HepG2 (cell line): ENCODE results near the gene UQCRC2. TPM values are rescaled to one million over a fixed set of nuclear protein-coding genes. Genes with fewer than 3 reads are reported as not detected.

Source experiments
- ARHGAP35 ChIP-seq: sonication (generic); formaldehyde crosslinking; IDR thresholded peaks from 2 replicates; pipeline ENCODE4 v1.9.0; 2022; ENCODE audit warnings: mild to moderate bottlenecking, inconsistent platforms, moderate library complexity, missing genetic modification reagents, borderline replicate concordance
- CTCF ChIP-seq: sonication (generic); formaldehyde crosslinking; IDR thresholded peaks from 2 replicates; pipeline ENCODE4 v1.5.0; 2020; ENCODE audit warnings: mild to moderate bottlenecking, missing genetic modification reagents, moderate library complexity
- FOXK2 ChIP-seq: fragments of 450-650 bp; IDR thresholded peaks from 2 replicates; pipeline ENCODE4 v1.6.1; 2016
- HIVEP1 ChIP-seq: sonication (generic); formaldehyde crosslinking; IDR thresholded peaks from 2 replicates; pipeline ENCODE4 v1.4.0; 2020; ENCODE audit warnings: mild to moderate bottlenecking, missing genetic modification reagents
- KAT7 ChIP-seq: IDR thresholded peaks from 2 replicates; pipeline ENCODE4 v1.6.1; 2018; ENCODE audit warnings: borderline replicate concordance, missing compliant biosample characterization
- KDM6A ChIP-seq: IDR thresholded peaks from 2 replicates; pipeline ENCODE4 v1.6.1; 2016; ENCODE audit warnings: low read depth
- MTA3 ChIP-seq: sonication (generic); formaldehyde crosslinking; IDR thresholded peaks from 2 replicates; pipeline ENCODE4 v1.4.0; 2020; ENCODE audit warnings: missing genetic modification reagents
- POGZ ChIP-seq: sonication (generic); formaldehyde crosslinking; IDR thresholded peaks from 2 replicates; pipeline ENCODE4 v1.4.0; 2020; ENCODE audit warnings: mild to moderate bottlenecking, missing genetic modification reagents
- REXO4 ChIP-seq: sonication (generic); formaldehyde crosslinking; IDR thresholded peaks from 2 replicates; pipeline ENCODE4 v1.8.0; 2022; ENCODE audit warnings: missing genetic modification reagents, mild to moderate bottlenecking, borderline replicate concordance
- SAP130 ChIP-seq: IDR thresholded peaks from 2 replicates; pipeline ENCODE4 v1.6.1; 2016; ENCODE audit warnings: low read depth
- SNAPC2 ChIP-seq: sonication (generic); formaldehyde crosslinking; IDR thresholded peaks from 2 replicates; pipeline ENCODE4 v1.8.1; 2022; ENCODE audit warnings: mild to moderate bottlenecking, missing genetic modification reagents
- TBL1XR1 ChIP-seq: fragments of 150-350 bp; IDR thresholded peaks from 2 replicates; pipeline ENCODE4 v1.6.1; 2014; ENCODE audit warnings: borderline replicate concordance, low read length; ENCODE audit not compliant: partially characterized antibody
- TEAD3 ChIP-seq: optimal IDR thresholded peaks from 2 replicates; pipeline ENCODE3; 2016; ENCODE audit warnings: borderline replicate concordance
- ZFP41 ChIP-seq: sonication (generic); formaldehyde crosslinking; IDR thresholded peaks from 2 replicates; pipeline ENCODE4 v1.4.0; 2020; ENCODE audit warnings: mild to moderate bottlenecking, missing genetic modification reagents, borderline replicate concordance
- ZGPAT ChIP-seq: IDR thresholded peaks from 2 replicates; pipeline ENCODE4 v1.6.1; 2016; ENCODE audit warnings: mild to moderate bottlenecking
- ZKSCAN1 ChIP-seq: fragments of 150-350 bp; IDR thresholded peaks from 2 replicates; pipeline ENCODE4 v1.6.1; 2014; ENCODE audit warnings: low read length
- ZNF335 ChIP-seq: sonication (generic); formaldehyde crosslinking; IDR thresholded peaks from 2 replicates; pipeline ENCODE4 v1.4.0; 2020; ENCODE audit warnings: missing genetic modification reagents
- ZNF7 ChIP-seq: IDR thresholded peaks from 2 replicates; pipeline ENCODE4 v1.6.1; 2016; ENCODE audit warnings: missing biosample characterization, missing genetic modification reagents
- ZNF816 ChIP-seq: sonication (generic); formaldehyde crosslinking; IDR thresholded peaks from 2 replicates; pipeline ENCODE4 v1.8.0; 2022; ENCODE audit warnings: missing genetic modification reagents, mild to moderate bottlenecking, borderline replicate concordance
- polyA plus RNA-seq, 8 experiments: library from polyadenylated mRNA; depleted of rRNA in 3 of 8; stranded (reverse) in 7 of 8; unstranded in 1 of 8; fragments of >200 nt; fragmentation: Illumina TruSeq in 4 of 8; extraction: Trizol in 4 of 8; gene quantifications; 2 replicates each; pipeline versions ENCODE4 v1.2.1 to v1.2.3, GENCODE V29; 2011 to 2016; ENCODE audit warnings: low read depth in 4 of 8, missing spikeins in 1 of 8, mixed read lengths in 1 of 8; ENCODE audit not compliant: insufficient read depth in 1 of 8
- total RNA-seq, 5 experiments: library from RNA; depleted of rRNA; stranded (reverse); fragments of >200 nt; fragmentation: Illumina TruSeq; extraction: Trizol; gene quantifications; 2 replicates each; pipeline ENCODE4 v1.2.3, GENCODE V29; 2016; ENCODE audit warnings: low read depth in 1 of 5
- TF ChIP-seq, protein P1 (sequence below): IDR thresholded peaks from 2 replicates; pipeline ENCODE4 v1.6.1; 2016; ENCODE audit warnings: low read depth, borderline replicate concordance
- TF ChIP-seq, protein P2 (sequence below): sonication (generic); formaldehyde crosslinking; IDR thresholded peaks from 2 replicates; pipeline ENCODE4 v1.4.0; 2020; ENCODE audit warnings: mild to moderate bottlenecking, missing genetic modification reagents
- TF ChIP-seq, protein P3 (sequence below): sonication (generic); formaldehyde crosslinking; IDR thresholded peaks from 2 replicates; pipeline ENCODE4 v1.5.0; 2020; ENCODE audit warnings: mild to moderate bottlenecking, missing genetic modification reagents, borderline replicate concordance
- TF ChIP-seq, protein P4 (sequence below): sonication (generic); formaldehyde crosslinking; IDR thresholded peaks from 2 replicates; pipeline ENCODE4 v1.8.1; 2022; ENCODE audit warnings: mild to moderate bottlenecking, missing genetic modification reagents

Gene UQCRC2
- total and polyA plus RNA-seq, 2 of the 13 experiments (the other 11 are each of a cell fraction or from before 2014, with no cell fraction given): 442 to 536 TPM

GRCh38 chr16:21997697-21998480 lies 44.7 kb downstream of the UQCRC2 start (continued):
- TF ChIP-seq TEAD3 (CRISPR knock-in tag): no peak
- TF ChIP-seq POGZ (CRISPR knock-in tag): peak; percentile 40; the same call in 1 of the 2 replicates
- TF ChIP-seq, protein P1, sequence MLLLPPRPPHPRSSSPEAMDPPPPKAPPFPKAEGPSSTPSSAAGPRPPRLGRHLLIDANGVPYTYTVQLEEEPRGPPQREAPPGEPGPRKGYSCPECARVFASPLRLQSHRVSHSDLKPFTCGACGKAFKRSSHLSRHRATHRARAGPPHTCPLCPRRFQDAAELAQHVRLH (CRISPR knock-in tag): 0 out of 2 replicates have a peak, but pooled peaks have one; percentile 16
- TF ChIP-seq ZKSCAN1: no peak
- TF ChIP-seq FOXK2: no peak
- no peak for TF ChIP-seq REXO4
- TF ChIP-seq, protein P2, sequence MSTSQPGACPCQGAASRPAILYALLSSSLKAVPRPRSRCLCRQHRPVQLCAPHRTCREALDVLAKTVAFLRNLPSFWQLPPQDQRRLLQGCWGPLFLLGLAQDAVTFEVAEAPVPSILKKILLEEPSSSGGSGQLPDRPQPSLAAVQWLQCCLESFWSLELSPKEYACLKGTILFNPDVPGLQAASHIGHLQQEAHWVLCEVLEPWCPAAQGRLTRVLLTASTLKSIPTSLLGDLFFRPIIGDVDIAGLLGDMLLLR (CRISPR knock-in tag): no peak
- 0 out of 2 replicates have a peak, but pooled peaks have one; percentile 41 for TF ChIP-seq KAT7 (CRISPR knock-in tag)
- 0 out of 2 replicates have a peak, but pooled peaks have one; percentile 13 for TF ChIP-seq CTCF (CRISPR knock-in tag)
- no peak for TF ChIP-seq ZGPAT (CRISPR knock-in tag)
- TF ChIP-seq TBL1XR1: no peak
- TF ChIP-seq MTA3 (CRISPR knock-in tag): no peak
- TF ChIP-seq, protein P3, sequence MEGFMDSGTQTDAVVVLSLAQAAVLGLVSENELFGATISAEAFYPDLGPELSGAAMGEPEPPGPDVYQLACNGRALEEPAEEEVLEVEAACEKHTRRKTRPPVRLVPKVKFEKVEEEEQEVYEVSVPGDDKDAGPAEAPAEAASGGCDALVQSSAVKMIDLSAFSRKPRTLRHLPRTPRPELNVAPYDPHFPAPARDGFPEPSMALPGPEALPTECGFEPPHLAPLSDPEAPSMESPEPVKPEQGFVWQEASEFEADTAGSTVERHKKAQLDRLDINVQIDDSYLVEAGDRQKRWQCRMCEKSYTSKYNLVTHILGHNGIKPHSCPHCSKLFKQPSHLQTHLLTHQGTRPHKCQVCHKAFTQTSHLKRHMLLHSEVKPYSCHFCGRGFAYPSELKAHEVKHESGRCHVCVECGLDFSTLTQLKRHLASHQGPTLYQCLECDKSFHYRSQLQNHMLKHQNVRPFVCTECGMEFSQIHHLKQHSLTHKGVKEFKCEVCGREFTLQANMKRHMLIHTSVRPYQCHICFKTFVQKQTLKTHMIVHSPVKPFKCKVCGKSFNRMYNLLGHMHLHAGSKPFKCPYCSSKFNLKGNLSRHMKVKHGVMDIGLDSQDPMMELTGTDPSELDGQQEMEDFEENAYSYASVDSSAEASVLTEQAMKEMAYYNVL (CRISPR knock-in tag): 0 out of 2 replicates have a peak, but pooled peaks have one; percentile 41
- TF ChIP-seq SAP130: peak; percentile 47; the same call in 1 of the 2 replicates
- peak; percentile 65; the same call in 1 of the 2 replicates for TF ChIP-seq ZNF7
- TF ChIP-seq SNAPC2 (CRISPR knock-in tag): no peak
- TF ChIP-seq, protein P4, sequence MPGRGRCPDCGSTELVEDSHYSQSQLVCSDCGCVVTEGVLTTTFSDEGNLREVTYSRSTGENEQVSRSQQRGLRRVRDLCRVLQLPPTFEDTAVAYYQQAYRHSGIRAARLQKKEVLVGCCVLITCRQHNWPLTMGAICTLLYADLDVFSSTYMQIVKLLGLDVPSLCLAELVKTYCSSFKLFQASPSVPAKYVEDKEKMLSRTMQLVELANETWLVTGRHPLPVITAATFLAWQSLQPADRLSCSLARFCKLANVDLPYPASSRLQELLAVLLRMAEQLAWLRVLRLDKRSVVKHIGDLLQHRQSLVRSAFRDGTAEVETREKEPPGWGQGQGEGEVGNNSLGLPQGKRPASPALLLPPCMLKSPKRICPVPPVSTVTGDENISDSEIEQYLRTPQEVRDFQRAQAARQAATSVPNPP (CRISPR knock-in tag): no peak
- TF ChIP-seq ZFP41 (CRISPR knock-in tag): peak; percentile 3; the same call in 1 of the 2 replicates
- TF ChIP-seq ZNF816: 0 out of 2 replicates have a peak, but pooled peaks have one; percentile 18
- TF ChIP-seq ZNF335 (CRISPR knock-in tag): peak; percentile 29; the same call in 1 of the 2 replicates
- peak; percentile 28; the same call in 1 of the 2 replicates for TF ChIP-seq HIVEP1 (CRISPR knock-in tag)
- 0 out of 2 replicates have a peak, but pooled peaks have one; percentile 25 for TF ChIP-seq KDM6A (CRISPR knock-in tag)
- TF ChIP-seq ARHGAP35 (CRISPR knock-in tag): no peak
